HepG2 (cell line): ENCODE data around the gene PDGFD. TPM values are rescaled to one million over a fixed set of nuclear protein-coding genes. Genes with fewer than 3 reads are reported as not detected.

ENCODE experiments used
- CBX2 ChIP-seq, 2 experiments: fragments of 200-600 bp in 1 of 2; sonication (generic); formaldehyde crosslinking in 1 of 2; IDR thresholded peaks; 2 replicates each; pipeline versions ENCODE4 v1.7.0 to v1.8.1; 2018 to 2022; ENCODE audit warnings: low read depth in 2 of 2, low read length in 1 of 2, mild to moderate bottlenecking in 1 of 2, missing genetic modification reagents in 1 of 2
- MZF1 ChIP-seq: sonication (generic); formaldehyde crosslinking; IDR thresholded peaks from 2 replicates; pipeline ENCODE4 v1.8.1; 2023; ENCODE audit warnings: mild to moderate bottlenecking, missing genetic modification reagents, borderline replicate concordance
- NFYC ChIP-seq: IDR thresholded peaks from 2 replicates; pipeline ENCODE4 v1.6.1; 2016; ENCODE audit warnings: missing genetic modification reagents, missing compliant biosample characterization
- PAWR ChIP-seq: sonication (generic); formaldehyde crosslinking; IDR thresholded peaks from 2 replicates; pipeline ENCODE4 v1.4.0; 2020; ENCODE audit warnings: missing genetic modification reagents, mild to moderate bottlenecking, borderline replicate concordance
- SALL1 ChIP-seq: sonication (generic); formaldehyde crosslinking; IDR thresholded peaks from 2 replicates; pipeline ENCODE4 v1.8.0; 2022; ENCODE audit warnings: mild to moderate bottlenecking, missing genetic modification reagents
- SP140L ChIP-seq: sonication (generic); formaldehyde crosslinking; IDR thresholded peaks from 2 replicates; pipeline ENCODE4 v1.4.0; 2020; ENCODE audit warnings: missing genetic modification reagents, borderline replicate concordance
- ZNF34 ChIP-seq: sonication (generic); formaldehyde crosslinking; IDR thresholded peaks from 2 replicates; pipeline ENCODE4 v1.4.0; 2020; ENCODE audit warnings: mild to moderate bottlenecking, missing genetic modification reagents, borderline replicate concordance
- ZNF770 ChIP-seq: sonication (generic); formaldehyde crosslinking; IDR thresholded peaks from 2 replicates; pipeline ENCODE4 v1.5.0; 2020; ENCODE audit warnings: mild to moderate bottlenecking, missing genetic modification reagents
- ZNF777 ChIP-seq: sonication (generic); formaldehyde crosslinking; IDR thresholded peaks from 2 replicates; pipeline ENCODE4 v1.4.0; 2020; ENCODE audit warnings: missing genetic modification reagents
- polyA plus RNA-seq, 8 experiments: library from polyadenylated mRNA; depleted of rRNA in 3 of 8; stranded (reverse) in 7 of 8; unstranded in 1 of 8; fragments of >200 nt; fragmentation: Illumina TruSeq in 4 of 8; extraction: Trizol in 4 of 8; gene quantifications; 2 replicates each; pipeline versions ENCODE4 v1.2.1 to v1.2.3, GENCODE V29; 2011 to 2016; ENCODE audit warnings: low read depth in 4 of 8, missing spikeins in 1 of 8, mixed read lengths in 1 of 8; ENCODE audit not compliant: insufficient read depth in 1 of 8
- total RNA-seq, 5 experiments: library from RNA; depleted of rRNA; stranded (reverse); fragments of >200 nt; fragmentation: Illumina TruSeq; extraction: Trizol; gene quantifications; 2 replicates each; pipeline ENCODE4 v1.2.3, GENCODE V29; 2016; ENCODE audit warnings: low read depth in 1 of 5
- TF ChIP-seq, protein P1 (sequence below): sonication (generic); formaldehyde crosslinking; IDR thresholded peaks from 2 replicates; pipeline ENCODE4 v1.5.1; 2020; ENCODE audit warnings: missing genetic modification reagents, mild to moderate bottlenecking, borderline replicate concordance

PDGFD gene
- total and polyA plus RNA-seq, 2 of the 13 experiments (the other 11 are each of a cell fraction or from before 2014, with no cell fraction given), result 0.09 to 0.29 TPM

DNA sequence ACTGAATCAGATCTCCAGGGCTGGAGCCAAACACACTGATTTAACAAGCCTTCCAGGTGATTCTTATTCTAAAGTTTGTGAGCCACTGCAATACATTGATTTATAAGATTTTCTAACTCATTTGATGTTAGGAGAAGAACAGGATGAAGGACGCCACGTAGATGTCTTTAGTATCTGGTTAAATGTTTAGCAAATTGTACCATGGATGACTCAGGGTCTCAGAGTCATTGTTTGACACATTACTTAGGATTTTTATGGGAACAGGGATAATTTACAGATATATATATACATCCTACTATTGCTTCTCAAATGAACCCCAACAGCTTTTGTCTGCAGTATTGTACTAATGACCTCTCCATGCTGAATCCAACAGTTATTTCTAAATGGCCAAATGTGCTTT lies 270.6 kb downstream of the PDGFD start (continued):
- TF ChIP-seq, protein P1, sequence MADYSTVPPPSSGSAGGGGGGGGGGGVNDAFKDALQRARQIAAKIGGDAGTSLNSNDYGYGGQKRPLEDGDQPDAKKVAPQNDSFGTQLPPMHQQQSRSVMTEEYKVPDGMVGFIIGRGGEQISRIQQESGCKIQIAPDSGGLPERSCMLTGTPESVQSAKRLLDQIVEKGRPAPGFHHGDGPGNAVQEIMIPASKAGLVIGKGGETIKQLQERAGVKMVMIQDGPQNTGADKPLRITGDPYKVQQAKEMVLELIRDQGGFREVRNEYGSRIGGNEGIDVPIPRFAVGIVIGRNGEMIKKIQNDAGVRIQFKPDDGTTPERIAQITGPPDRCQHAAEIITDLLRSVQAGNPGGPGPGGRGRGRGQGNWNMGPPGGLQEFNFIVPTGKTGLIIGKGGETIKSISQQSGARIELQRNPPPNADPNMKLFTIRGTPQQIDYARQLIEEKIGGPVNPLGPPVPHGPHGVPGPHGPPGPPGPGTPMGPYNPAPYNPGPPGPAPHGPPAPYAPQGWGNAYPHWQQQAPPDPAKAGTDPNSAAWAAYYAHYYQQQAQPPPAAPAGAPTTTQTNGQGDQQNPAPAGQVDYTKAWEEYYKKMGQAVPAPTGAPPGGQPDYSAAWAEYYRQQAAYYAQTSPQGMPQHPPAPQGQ (CRISPR knock-in tag), result no peak
- TF ChIP-seq MZF1 (CRISPR knock-in tag) (no peak), CBX2 (IDR thresholded peaks at IDR 0.05; ENCODE audit: low read depth, low read length) (no peak), CBX2 (CRISPR knock-in tag; IDR thresholded peaks at IDR 0.05; ENCODE audit: low read depth) (no peak), SALL1 (CRISPR knock-in tag) (no peak), ZNF34 (CRISPR knock-in tag) (no peak), SP140L (CRISPR knock-in tag) (no peak), PAWR (CRISPR knock-in tag) (no peak), ZNF777 (CRISPR knock-in tag) (no peak), ZNF770 (no peak), NFYC (CRISPR knock-in tag) (no peak)
